K562 (cell line): ENCODE measurements around the gene CPPED1. TPM values are rescaled to one million over a fixed set of nuclear protein-coding genes. Genes with fewer than 3 reads are reported as not detected.
A peak's percentile ranks its signal among the peaks of the same experiment; 100 is the strongest.

Experiments
- ATAC-seq: fragments of 200-7000 bp; cut with Tn5 transposase; 3 replicates; pipeline ENCODE4 v1.9.1; 2020; ENCODE audit warnings: moderate library complexity
- BruUV-seq: library from RNA; stranded (reverse); fragments of 400-500 nt; replicated peaks from 2 replicates; lab custom pipeline; 2021; lab: Mats Ljungman, UMichigan
- CTCF ChIA-PET: fragments of 300-600 bp; formaldehyde crosslinking; extraction: SDS; loops from one replicate; lab custom pipeline; 2021; ENCODE audit warnings: low intra/inter-chr PET ratio; lab: Yijun Ruan, JAX
- POLR2A ChIA-PET: fragments of 300-600, 350-650 bp; sonication (Branson Sonifier 250); formaldehyde crosslinking; extraction: SDS; loops from one replicate; lab custom pipeline; 2021; ENCODE audit warnings: antibody characterized with exemption, inconsistent platforms; lab: Yijun Ruan, JAX
- DNase-seq, 4 experiments: peaks; one replicate each; pipeline versions ENCODE4 v3.0.0 to v3.0.0-alpha.2; 2011 to 2018; ENCODE audit warnings: low spot score in 3 of 4, mixed read lengths in 3 of 4; ENCODE audit errors: extremely low read depth in 1 of 4
- FAIRE-seq: peaks from 2 replicates; lab custom pipeline; 2011; peaks lifted over from hg19 to GRCh38; lab: Jason Lieb, UNC
- H2AFZ ChIP-seq: 2 replicates; pipeline ENCODE4 v1.6.0; 2011; ENCODE audit warnings: low read depth, low read length, control low read depth, inconsistent platforms
- H3K27ac ChIP-seq: fragments of 200-600 bp; 3 replicates; pipeline ENCODE4 v1.8.0; 2011; ENCODE audit warnings: low read depth, mild to moderate bottlenecking, control low read depth, inconsistent platforms, low read length, moderate library complexity, mixed read lengths; ENCODE audit errors: extremely low read depth
- H3K27me3 ChIP-seq, 2 experiments: fragments of 300-600 bp in 1 of 2; 2 replicates in 1 of 2; 3 replicates in 1 of 2; pipeline versions ENCODE4 v1.6.0 to v1.8.0; 2011; ENCODE audit warnings: inconsistent platforms in 2 of 2, low read length in 2 of 2, mild to moderate bottlenecking in 1 of 2, mixed read lengths in 1 of 2, moderate library complexity in 1 of 2; ENCODE audit not compliant: control insufficient read depth in 2 of 2, insufficient read depth in 2 of 2
- H3K36me3 ChIP-seq: fragments of 300-600 bp; 3 replicates; pipeline ENCODE4 v1.8.0; 2011; ENCODE audit warnings: mild to moderate bottlenecking, low read length, inconsistent platforms; ENCODE audit not compliant: control insufficient read depth, insufficient read depth
- H3K4me1 ChIP-seq, 2 experiments: fragments of 200-600 bp in 1 of 2; replicated peaks in 1 of 2; 2 replicates in 1 of 2; 3 replicates in 1 of 2; pipeline versions ENCODE4 v1.5.1 to v1.8.0; 2011; ENCODE audit warnings: inconsistent platforms in 2 of 2, low read length in 2 of 2, mild to moderate bottlenecking in 1 of 2, mixed read lengths in 1 of 2, moderate library complexity in 1 of 2; ENCODE audit not compliant: control insufficient read depth in 2 of 2, insufficient read depth in 2 of 2
- H3K4me2 ChIP-seq: 2 replicates; pipeline ENCODE4 v1.6.1; 2011; ENCODE audit warnings: low read length, control low read depth, inconsistent platforms, mixed read lengths; ENCODE audit not compliant: insufficient read depth
- H3K4me3 ChIP-seq: fragments of 200-600 bp; sonication (generic), shearing (Covaris generic); 2 replicates; pipeline ENCODE4 v1.5.1; 2016; ENCODE audit warnings: control low read depth, inconsistent platforms
- H3K79me2 ChIP-seq: fragments of 200-600 bp; 3 replicates; pipeline ENCODE4 v1.8.0; 2011; ENCODE audit warnings: low read length, inconsistent platforms; ENCODE audit not compliant: control insufficient read depth, insufficient read depth
- H3K9ac ChIP-seq, 2 experiments: 2 replicates each; pipeline versions ENCODE4 v1.6.0 to v1.6.1; 2011; ENCODE audit warnings: low read depth in 2 of 2, low read length in 2 of 2, control low read depth in 1 of 2, inconsistent platforms in 1 of 2, mild to moderate bottlenecking in 1 of 2, mixed read lengths in 1 of 2; ENCODE audit not compliant: insufficient read depth in 1 of 2
- H3K9me1 ChIP-seq: one replicate; pipeline ENCODE4 v1.6.0; 2011; ENCODE audit warnings: inconsistent platforms, mild to moderate bottlenecking, low read length, moderate library complexity; ENCODE audit not compliant: control insufficient read depth, insufficient read depth
- H3K9me3 ChIP-seq: replicated peaks from 2 replicates; pipeline ENCODE4 v1.5.1; 2011; ENCODE audit warnings: low read depth, low read length, inconsistent platforms; ENCODE audit not compliant: control insufficient read depth, insufficient read depth
- H4K20me1 ChIP-seq: replicated peaks from 2 replicates; pipeline ENCODE4 v1.6.1; 2011; ENCODE audit warnings: low read length, inconsistent platforms, mixed read lengths; ENCODE audit not compliant: control insufficient read depth, insufficient read depth
- ZNF184 ChIP-seq: sonication (generic); formaldehyde crosslinking; IDR thresholded peaks from 2 replicates; pipeline ENCODE4 v1.5.0; 2020; ENCODE audit warnings: missing genetic modification reagents
- WGBS: fragments of 100-300 bp; shearing (Covaris generic); methylation state at CpG from one replicate; pipeline ENCODE4 v1.1.6; 2016; ENCODE audit warnings: low coverage, mixed read lengths; ENCODE audit not compliant: insufficient coverage; ENCODE audit errors: missing lambda C conversion rate; 5-methylcytosine and 5-hydroxymethylcytosine counted together
- in situ Hi-C: fragments of 300-500 bp; cut with MboI; formaldehyde crosslinking; loops from 4 replicates; pipeline ENCODE4 v1.15.0; 2018; ENCODE audit warnings: inconsistent platforms, mixed read lengths
- intact Hi-C: fragments of 100-400 bp; cut with micrococcal nuclease; formaldehyde crosslinking; loops from 2 replicates; pipeline ENCODE4 v1.14.2; 2022
- polyA plus RNA-seq, 8 experiments: library from polyadenylated mRNA; depleted of rRNA in 4 of 8; stranded (reverse) in 5 of 8; unstranded in 3 of 8; fragments of >200 nt; fragmentation: Nextera tagmentation in 2 of 8; fragmentation: Illumina TruSeq in 1 of 8; extraction: Ambion mirVana in 2 of 8; extraction: Trizol in 1 of 8; gene quantifications; 2 replicates each; pipeline versions ENCODE4 v1.2.1 to v1.2.3, GENCODE V29; 2011 to 2014; ENCODE audit warnings: inconsistent platforms in 1 of 8, missing spikeins in 1 of 8
- total RNA-seq, 7 experiments: library from RNA; depleted of rRNA in 6 of 7; stranded (reverse); fragments of >200 nt in 6 of 7; fragmentation: Illumina TruSeq in 2 of 7; extraction: Trizol in 2 of 7; gene quantifications; 2 replicates each; pipeline versions ENCODE4 v1.2.1 to v1.2.3, GENCODE V29; 2011 to 2021; ENCODE audit warnings: low replicate concordance in 1 of 7
- TF ChIP-seq, protein P1 (sequence below): fragments of 450-650 bp; IDR thresholded peaks from 2 replicates; pipeline ENCODE4 v1.6.1; 2017; ENCODE audit warnings: antibody characterized with exemption
- TF ChIP-seq, protein P2 (sequence below): sonication (generic); formaldehyde crosslinking; IDR thresholded peaks from 2 replicates; pipeline ENCODE4 v1.8.1; 2023; ENCODE audit warnings: missing genetic modification reagents, mild to moderate bottlenecking, borderline replicate concordance

The CPPED1 gene
- total and polyA plus RNA-seq, 9 of the 15 experiments (the other 6 are each of a cell fraction or from before 2014, with no cell fraction given): 7.5 to 25.7 (median 16.9) TPM

GRCh38 chr16:12699161-12699560 is 104.5 kb downstream of the CPPED1 start:
- intact Hi-C loops: no loop called here
- DNase-seq (no peak), FAIRE-seq (peak; percentile 48), ATAC-seq (no peak)
- Histone ChIP-seq H3K9me3 (no peaks in the 10 kb centered on the region), H3K4me3 (no peak overlapping the region), H3K27me3 (no peaks in the 10 kb centered on the region), H3K4me2 (no peak overlapping the region), H3K36me3 (no peaks in the 10 kb centered on the region), H2AFZ (no peak overlapping the region), H3K9ac (no peak overlapping the region), H3K4me1 (no peaks in the 10 kb centered on the region; a peak in 1 of 5 replicates), H3K79me2 (no peaks in the 10 kb centered on the region), H3K9me1 (peaks cover 8% of the 10 kb centered on the region), H4K20me1 (no peaks in the 10 kb centered on the region), H3K27ac (no peak overlapping the region)
- BruUV-seq: no TSS peak
- in situ Hi-C loops: no loop called here
- TF ChIP-seq, protein P1, sequence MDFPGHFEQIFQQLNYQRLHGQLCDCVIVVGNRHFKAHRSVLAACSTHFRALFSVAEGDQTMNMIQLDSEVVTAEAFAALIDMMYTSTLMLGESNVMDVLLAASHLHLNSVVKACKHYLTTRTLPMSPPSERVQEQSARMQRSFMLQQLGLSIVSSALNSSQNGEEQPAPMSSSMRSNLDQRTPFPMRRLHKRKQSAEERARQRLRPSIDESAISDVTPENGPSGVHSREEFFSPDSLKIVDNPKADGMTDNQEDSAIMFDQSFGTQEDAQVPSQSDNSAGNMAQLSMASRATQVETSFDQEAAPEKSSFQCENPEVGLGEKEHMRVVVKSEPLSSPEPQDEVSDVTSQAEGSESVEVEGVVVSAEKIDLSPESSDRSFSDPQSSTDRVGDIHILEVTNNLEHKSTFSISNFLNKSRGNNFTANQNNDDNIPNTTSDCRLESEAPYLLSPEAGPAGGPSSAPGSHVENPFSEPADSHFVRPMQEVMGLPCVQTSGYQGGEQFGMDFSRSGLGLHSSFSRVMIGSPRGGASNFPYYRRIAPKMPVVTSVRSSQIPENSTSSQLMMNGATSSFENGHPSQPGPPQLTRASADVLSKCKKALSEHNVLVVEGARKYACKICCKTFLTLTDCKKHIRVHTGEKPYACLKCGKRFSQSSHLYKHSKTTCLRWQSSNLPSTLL: no peak
- TF ChIP-seq, protein P2, sequence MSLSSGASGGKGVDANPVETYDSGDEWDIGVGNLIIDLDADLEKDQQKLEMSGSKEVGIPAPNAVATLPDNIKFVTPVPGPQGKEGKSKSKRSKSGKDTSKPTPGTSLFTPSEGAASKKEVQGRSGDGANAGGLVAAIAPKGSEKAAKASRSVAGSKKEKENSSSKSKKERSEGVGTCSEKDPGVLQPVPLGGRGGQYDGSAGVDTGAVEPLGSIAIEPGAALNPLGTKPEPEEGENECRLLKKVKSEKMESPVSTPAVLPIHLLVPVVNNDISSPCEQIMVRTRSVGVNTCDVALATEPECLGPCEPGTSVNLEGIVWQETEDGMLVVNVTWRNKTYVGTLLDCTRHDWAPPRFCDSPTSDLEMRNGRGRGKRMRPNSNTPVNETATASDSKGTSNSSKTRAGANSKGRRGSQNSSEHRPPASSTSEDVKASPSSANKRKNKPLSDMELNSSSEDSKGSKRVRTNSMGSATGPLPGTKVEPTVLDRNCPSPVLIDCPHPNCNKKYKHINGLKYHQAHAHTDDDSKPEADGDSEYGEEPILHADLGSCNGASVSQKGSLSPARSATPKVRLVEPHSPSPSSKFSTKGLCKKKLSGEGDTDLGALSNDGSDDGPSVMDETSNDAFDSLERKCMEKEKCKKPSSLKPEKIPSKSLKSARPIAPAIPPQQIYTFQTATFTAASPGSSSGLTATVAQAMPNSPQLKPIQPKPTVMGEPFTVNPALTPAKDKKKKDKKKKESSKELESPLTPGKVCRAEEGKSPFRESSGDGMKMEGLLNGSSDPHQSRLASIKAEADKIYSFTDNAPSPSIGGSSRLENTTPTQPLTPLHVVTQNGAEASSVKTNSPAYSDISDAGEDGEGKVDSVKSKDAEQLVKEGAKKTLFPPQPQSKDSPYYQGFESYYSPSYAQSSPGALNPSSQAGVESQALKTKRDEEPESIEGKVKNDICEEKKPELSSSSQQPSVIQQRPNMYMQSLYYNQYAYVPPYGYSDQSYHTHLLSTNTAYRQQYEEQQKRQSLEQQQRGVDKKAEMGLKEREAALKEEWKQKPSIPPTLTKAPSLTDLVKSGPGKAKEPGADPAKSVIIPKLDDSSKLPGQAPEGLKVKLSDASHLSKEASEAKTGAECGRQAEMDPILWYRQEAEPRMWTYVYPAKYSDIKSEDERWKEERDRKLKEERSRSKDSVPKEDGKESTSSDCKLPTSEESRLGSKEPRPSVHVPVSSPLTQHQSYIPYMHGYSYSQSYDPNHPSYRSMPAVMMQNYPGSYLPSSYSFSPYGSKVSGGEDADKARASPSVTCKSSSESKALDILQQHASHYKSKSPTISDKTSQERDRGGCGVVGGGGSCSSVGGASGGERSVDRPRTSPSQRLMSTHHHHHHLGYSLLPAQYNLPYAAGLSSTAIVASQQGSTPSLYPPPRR: no peak
- TF ChIP-seq ZNF184 (CRISPR knock-in tag): no peak
- 63% methylated on average over 7 of the region's 7 CpGs for WGBS
- CTCF ChIA-PET: no interaction called here
- POLR2A ChIA-PET: no interaction called here
